LoVo (cell line): Measurements from ENCODE around the gene ATXN1.
"Not testable (repeated sequence)": the region's sequence is repeated elsewhere in the genome, so short reads cannot be mapped to it uniquely, and the experiment has no call there.

Source experiments
- DNase-seq: peaks from one replicate; pipeline ENCODE4 v3.0.0-alpha.2; 2016; ENCODE audit warnings: low spot score

The ATXN1 gene

DNA sequence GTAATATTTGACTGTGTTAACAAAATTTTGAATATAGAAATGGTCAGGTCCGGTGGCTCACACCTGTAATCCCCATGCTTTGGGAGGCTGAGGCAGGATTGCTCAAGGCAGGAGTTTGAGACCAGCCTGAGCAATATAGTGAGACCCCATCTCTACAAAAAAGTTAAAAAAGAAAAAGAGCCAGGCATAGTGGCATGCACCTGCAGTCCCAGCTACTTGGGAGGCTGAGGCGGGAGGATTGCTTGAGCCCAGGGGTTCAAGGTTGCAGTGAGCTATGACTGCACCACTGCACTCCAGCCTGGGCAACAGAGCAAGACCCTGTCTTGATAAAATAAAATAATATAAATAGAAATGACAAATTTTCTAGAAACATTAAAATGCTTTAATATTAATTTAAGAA lies 147.8 kb downstream of the ATXN1 start:
- not testable (repeated sequence) for DNase-seq

DNA sequence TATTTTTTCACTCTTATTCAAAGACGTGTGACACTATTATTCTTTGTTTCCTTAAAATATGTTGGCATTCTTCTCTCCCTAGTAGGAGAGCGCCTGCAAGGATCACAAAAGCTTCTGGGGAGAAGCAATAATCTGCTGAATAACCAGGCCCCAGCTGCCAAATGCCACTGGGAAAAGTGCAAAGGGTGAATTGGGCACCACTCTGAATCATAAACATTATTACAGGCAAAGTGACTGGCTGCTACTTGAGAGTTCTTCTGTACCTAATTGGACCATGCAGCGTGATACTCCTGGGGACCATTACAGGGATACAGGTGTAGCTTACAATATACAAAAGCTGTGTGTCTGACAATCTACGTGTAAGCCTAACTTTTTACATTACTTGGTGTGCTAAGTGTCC lies 152.8 kb downstream of the ATXN1 start:
- DNase-seq, result no peak

DNA sequence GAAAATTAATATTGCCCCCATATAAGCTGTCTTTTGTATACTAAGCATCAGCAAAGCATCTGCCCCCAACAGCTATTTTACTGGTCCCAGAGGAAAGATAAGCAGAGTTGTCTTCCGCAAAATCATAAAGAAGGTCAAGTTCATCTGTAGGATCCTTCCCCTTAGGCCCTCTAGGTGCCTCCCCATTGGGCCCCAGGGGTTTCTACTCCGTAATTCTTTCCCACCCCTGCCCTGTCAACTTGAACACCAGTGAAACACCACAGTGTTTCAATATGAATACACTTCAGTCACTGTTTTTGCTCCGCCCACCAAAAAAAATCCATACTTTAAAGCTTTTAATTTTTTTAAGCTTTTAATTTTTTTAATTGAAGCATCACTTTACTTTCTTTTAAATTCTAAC lies 159.2 kb downstream of the ATXN1 start:
- no peak for DNase-seq

DNA sequence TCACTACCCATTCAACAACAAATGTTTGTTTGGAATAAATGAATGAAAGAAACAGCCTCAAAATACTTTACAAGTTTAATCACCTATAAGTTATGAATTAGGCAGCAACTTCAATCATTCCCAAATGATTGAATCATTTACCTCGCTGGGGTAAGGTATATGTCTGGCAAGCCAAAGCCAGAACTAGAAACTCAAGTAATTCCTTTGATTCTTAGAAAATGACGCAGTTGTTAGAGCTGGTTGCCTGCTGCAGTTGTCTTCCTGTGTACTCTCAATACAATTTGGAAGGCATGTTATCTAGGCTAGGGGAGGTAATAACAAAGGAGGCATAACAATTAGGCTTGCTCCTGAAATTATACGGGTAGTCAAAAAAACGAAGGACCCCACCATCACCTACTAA lies 160.6 kb downstream of the ATXN1 start:
- DNase-seq, result no peak

DNA sequence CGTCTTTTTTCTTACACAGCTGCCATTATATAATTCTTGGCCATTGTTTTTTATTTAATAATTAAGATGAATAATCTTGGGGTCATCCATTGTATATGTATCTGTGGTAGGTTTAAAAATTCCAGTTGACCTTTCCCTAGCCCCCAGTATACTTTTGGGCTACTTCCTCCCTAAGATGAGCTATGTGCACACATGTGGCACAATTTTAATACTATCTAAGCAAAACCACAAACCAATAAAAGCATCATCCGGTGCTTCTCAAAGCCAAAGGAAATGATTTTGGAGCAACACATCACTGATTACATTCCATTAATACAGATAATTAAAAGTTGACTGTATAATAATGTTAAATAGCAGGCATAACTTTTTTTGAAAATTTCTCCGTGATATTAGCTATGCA lies 161.2 kb downstream of the ATXN1 start:
- no peak for DNase-seq

DNA sequence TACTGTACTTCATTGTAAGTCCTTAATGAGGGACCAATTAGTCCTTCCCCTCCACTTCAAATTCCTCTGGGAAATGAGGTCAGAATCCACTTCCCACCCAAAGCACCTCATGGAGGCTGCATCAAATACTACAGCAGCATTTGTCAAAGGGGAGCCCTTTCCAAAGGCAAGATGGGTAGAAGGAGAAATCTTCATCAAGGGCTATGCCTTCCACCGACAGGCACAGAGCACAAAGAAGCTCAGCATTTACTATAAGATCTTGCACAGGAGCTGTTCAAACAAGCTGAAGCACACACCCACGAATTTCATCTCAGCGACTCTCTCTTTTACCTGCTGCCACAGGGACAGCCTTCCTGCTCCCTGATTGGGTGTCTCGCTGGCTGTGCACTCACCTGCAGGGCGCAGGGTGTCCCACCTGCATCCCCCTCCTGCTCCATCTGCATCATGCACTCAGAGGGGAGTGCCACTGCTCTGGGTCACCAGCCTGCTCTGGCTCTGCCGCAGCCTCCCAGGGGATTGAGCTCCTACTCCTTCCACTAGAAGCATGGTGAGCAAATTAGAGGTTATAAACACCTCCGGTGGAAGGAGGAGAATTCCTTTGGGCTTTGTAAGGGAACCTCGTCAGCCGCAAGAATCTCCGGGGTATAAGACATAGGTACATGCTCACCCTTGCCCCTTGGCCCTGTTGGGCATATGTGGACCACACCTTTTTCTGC lies 164.5 kb downstream of the ATXN1 start:
- DNase-seq, result no peak

DNA sequence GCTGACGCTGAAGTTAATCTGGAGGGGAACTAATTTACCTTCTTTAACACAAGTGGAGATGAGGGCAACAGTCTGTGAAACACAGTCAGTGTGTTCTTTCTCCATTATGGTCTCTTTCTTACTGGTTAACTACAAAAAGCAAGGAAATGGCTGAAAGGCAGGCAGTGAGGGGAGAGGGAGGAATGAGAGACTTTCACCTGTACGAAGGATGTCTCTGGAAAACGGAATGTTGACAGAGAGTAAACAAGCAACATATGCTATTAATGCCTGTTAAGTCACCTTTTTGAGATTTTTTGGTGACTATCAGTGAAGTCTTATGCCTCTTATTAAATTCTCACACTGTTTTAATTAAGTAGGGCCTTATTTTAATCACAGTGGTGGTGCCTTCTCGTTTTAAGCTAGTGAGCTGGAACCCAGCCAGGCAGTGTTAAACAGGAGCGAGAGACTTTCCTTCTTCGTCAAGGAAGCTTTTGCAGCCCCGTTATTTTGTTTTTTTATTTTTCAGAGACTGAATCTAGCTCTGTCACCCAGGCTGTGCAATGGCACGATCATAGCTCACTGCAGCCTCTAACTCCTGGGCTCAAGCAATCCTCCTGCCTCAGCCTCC lies 165.6 kb downstream of the ATXN1 start:
- DNase-seq, result no peak

DNA sequence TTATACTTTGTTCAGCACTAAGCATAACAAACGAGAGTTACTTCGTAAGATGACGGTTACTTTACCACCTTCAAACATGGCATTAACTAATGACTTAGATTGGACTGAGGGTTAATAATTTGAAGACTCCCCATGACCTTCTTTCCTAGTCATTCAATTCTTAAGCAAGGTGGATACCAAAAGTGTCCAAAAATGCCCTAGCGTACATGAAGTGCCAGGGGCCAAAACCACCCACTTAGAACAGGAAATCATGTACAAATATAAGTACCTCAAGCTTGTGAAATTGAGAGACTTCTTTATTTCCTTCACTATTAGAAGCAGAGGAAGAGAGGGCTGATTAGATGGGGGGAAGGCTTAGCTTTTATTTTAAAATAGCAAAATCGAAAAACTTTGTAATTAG lies 166.4 kb downstream of the ATXN1 start:
- DNase-seq, result no peak

DNA sequence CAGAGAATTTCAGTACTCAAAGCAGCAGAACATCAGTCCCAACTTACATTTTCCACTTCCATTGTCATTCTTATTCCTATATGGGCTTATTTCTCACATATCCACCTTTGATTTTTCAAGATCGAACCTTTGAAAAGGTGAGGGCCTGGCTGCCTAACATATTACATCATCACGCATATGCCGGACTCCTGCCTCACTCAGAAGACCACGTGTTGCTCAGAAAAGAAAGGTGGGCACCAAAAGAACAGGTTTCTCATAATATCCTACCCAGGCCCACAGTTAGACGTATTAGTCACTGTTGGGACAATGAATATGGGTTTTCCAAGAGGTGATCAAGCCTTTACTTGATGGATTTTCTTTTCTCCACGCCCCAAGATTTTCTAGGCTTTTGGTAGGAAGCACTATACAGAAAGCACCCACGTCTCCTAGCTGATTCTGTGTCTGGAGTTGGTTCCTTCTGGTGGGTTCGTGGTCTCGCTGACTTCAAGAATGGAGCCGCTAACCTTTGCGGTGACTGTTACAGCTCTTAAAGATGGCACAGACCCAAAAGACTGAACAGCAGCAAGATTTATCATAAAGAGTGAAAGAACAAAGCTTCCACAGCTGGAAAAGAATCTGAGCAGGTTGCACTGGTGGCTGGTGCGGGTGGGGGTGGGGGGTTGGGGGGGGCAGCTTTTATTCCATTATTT lies 168.9 kb downstream of the ATXN1 start:
- no peak for DNase-seq

DNA sequence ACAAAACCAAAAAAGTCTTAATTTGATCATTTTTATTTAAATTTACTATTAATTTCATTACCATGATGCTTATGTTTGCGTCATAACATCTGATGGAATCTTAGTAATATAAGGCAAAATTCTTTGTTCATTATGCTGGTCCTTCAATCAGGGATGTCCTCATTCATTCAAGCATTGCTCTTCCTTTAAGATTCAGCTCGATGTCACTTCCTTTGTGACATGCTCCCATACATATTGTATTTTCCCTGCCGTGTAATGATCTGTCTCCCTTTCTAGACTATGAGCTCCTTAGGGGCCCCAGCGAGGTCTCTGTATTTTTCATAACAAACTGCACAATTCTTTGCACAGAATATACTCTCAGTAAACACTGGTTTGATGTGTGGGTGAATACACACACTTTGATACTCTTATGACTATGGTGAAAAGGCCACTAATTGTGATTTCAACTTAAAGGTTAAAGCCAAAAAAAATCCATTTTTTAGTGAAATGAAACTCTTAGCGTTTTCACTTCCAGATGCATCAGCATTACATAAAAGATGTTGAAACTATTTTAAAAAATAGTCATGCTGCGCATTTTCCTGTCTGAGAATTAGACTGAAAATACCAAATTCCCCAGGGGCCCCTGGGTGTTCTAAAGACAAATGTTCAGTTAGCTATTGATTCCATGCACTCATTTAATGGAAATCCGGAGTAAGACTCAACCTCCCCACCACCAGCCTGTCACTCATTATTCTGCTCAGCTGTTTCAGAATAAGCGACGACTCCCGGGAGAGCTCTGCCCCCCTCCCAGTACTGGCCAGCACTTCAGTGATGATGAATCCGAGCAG lies 169.7 kb downstream of the ATXN1 start:
- DNase-seq, result no peak

DNA sequence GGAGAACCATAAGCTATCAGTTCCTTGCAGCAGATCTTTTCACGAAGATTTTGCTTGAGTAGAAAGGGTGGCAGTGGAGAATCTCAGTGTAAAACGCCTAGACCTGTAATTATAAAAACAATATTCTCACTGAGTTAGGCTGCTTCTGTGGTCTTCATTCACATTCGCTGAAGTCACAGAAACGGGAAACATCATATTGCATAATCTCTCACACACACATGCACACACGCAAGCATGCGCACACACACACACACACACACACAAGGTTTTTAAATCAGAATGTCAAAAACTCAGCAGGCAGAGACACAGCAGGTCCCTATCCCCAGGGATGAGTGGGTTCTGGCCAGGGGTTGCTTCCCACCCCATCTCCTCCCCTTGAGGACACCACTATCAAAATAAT lies 175.5 kb downstream of the ATXN1 start:
- DNase-seq, result no peak

DNA sequence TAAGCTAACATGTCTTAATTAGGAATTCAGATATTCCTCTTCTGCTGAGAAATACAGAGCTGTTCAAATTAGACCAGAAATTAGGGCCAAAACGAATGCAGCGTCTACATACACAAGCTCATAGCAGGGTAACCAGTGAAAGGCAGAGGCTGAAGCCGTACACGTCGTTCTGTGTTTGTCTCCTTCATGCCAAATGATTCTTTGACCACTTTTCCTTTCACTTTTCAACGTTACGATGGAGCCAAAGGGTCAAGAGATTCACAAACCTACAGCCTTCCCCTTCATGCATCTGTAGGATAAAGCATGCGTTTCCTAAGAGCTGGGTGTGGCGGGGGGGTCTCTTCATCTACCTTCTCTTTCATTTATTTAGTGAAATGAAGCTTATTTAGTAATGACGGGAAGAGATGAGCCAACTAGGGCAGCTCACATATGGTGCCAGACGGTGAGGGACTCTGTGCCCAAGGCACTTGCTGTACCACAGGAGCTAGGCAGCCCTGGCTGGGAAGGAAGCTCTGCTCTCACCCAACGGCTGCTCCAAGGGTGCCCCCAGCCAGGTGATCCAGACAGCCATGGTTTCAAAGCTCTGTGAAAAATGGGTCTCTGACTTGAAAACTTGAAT lies 178.0 kb downstream of the ATXN1 start:
- DNase-seq, result no peak

DNA sequence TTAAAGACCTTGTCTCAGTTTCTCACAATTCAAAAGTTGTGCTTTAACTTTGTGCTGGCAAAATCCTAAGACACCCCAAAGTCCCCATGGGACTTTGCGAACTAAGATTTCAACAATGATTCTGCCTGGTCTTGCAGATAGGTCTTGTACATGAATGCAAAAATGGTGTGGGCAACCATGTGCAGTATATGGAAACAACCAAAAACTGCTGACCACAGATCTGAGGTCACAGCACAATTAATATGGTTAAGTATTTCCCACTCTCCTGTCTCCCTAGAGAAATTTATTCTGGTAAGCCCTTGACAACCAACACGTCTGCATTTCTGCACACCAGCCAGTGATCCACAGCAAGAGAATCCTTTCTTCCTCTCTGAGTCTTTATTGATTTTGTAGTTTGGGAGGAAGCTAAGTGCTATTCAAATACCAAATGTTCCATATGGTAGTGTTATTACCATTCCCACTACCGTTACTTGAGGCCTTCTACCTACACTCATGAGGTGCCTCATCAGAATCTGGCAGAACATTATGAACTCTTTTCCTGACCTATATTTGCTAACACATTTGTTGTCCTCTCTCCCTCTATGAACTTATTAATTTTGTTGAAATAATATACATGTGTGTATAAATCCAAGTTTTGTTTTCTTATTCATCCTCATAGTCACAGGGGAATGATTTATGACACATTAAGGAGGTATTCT lies 178.7 kb downstream of the ATXN1 start:
- DNase-seq, result no peak

DNA sequence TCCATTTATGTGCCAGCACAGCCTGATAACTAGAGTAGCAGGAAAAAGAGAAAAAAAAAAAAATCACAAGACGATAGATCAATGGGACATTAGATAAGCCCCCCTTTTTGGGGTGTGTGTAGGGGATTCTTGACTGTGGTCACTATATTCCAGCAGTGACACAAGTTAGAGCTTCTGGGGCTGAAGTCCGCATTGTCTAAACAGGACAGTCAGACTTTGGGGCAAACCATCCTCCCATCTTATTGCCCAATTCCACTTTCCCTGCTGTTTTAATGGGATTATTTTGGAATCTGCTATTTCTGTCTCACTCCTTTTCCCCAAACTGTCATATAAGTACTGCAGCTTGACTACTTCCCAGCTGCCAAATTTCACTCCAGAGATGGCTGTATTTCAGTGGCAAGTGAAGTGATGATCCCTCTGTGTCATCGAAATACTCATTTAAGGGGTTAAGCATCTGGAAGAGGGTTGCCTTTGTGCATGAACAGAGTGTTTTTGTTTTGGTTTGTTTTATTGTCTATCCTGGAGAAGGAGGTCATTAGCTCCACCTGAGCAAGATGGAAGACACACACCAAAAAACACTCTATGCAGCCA lies 182.5 kb downstream of the ATXN1 start:
- no peak for DNase-seq

DNA sequence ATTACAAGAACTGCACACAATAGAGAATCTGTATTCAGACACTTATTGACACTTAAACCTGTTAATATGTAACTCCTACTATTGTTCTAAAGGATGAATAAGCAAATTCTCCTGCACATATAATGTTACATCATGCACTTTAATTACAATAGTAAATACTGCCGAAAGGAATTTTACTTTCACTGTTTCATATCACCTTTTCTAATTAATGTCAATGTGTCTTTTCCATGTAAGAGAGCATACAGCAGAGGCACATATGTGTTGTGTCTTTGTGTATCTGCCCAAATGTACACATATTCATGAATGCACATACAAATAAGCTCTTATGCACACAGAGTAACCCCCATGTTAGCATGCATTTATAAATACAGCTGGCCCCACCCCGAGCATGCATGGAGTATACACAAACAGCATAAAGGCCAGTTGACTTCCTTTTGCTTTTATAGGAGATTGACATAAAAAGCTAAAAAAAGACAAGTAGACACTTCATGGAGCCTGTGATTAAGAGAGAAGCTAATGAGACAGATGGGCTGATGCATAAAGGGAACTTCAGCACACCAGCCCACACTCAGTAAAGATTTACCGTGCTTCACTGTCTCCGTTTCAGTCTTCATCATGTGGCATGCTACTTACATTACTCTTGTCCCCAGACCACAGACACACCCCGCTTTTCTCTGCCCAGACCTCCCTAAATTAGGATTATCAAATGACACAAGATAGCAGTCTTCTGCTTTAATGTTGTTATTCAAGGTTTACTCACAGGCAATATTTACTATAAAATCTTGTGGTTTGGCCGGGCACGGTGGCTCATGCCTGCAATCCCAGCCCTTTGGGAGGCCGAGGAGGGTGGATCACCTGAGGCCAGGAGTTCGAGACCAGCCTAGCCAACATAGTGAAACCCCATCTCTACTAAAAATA lies 184.6 kb downstream of the ATXN1 start:
- peak; percentile 14 for DNase-seq

DNA sequence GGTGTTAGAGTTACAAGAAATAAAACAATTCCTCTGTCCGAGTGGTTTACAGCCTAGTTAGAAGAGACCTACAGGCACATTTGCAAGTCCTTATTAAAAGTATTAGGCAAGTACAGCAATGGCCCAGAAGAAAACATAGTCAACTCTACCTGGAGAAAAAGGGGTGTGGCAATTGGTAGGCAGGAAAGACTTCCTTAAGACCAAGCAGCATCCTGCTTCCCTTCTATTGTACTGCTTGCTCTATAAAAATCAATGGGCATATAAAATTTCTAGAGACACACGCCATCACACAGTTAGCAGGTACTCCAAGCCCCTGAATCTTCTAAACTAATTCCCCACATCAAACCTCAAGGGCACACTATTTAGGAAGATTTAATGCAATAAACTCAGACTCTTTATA lies 185.6 kb downstream of the ATXN1 start:
- DNase-seq, result no peak

DNA sequence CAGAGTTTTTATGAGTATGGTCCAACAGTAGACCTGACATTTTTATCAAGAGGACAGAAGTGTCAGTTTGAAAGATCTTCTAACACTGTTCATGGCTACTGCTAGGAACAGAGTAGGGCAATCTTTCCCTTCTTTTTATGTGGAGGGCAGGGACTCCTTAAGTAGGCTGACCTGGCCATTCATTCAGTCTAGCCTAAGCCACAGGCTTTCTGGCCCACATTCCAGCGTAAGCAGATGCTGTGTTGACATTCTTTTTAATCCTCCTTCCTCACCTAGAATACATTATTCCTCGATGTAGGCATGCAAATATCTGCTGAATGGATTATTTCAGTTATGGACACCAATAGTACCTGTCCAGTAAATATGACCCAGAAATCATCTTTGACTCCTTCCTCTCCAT lies 188.3 kb downstream of the ATXN1 start:
- no peak for DNase-seq

DNA sequence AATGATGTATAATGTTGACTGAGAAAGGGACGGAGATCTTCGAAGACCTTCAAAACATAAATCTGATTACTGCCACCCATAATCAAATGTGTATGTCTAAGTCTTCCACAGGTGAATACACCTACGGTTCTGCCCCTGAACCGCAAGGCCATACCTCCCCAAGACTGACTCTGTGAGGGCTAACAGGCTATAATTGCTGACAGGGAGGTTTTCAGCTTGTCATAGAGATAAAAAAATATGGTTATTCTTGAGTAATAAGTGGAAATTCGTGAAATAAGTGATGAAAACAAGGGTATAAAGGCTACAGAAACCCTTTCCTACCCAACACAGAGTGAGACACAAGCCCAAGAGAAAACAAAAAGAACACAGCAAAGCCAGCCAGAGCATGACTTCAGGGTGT lies 188.9 kb downstream of the ATXN1 start:
- DNase-seq, result no peak

DNA sequence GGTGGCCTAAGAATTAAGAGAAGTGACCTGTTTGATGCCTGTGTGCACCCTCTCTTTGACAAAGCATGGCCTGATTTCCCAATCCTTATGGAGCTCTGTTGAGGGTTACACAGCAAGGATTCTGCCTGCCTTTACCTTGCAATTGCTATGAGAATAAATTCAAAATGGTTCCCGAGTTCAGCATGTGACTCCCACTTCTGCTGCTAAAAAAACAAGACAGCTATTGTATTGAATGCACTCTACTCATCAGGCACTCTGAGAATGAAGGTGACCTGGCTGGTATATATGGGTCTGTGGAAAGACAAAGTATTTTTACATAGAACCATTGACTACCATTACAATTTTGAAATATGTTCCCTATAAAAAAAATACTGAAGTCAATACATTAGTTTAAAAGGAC lies 190.3 kb downstream of the ATXN1 start:
- DNase-seq, result no peak

DNA sequence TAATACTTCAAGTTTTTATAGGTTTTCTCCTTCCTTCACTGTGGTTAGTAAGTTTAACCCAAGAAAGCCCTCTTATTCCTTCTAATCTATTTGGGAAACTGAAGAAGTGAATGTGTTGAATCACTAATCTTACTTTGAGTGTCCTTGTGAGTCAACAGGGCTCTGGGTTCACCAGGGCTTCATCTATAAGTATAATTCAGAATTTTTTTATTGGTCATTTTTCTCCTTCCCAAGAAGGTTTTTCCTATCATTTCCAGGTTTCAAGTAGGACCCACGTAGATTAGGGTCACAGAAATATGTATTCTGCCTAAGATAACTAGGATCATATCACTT lies 191.1 kb downstream of the ATXN1 start:
- no peak for DNase-seq
